ENCODE measurements around the gene SERHL2.
"Not testable (repeated sequence)": the region's sequence is repeated elsewhere in the genome, so short reads cannot be mapped to it uniquely, and the experiment has no call there.

The SERHL2 gene

GRCh38 chr22:42571068-42571467 is 17.3 kb downstream of the SERHL2 start:
- in situ Hi-C loops (cut with HindIII; ENCODE audit: low sequenced_read_pairs): not testable (repeated sequence)

GRCh38 chr22:42574046-42574445 is 20.3 kb downstream of the SERHL2 start:
- in situ Hi-C loops (cut with HindIII; ENCODE audit: low sequenced_read_pairs): not testable (repeated sequence)

GRCh38 chr22:42574468-42574867 is 20.7 kb downstream of the SERHL2 start:
- in situ Hi-C loops (cut with HindIII; ENCODE audit: low sequenced_read_pairs): not testable (repeated sequence)

GRCh38 chr22:42575996-42576574 is 22.3 kb downstream of the SERHL2 start:
- in situ Hi-C loops (cut with HindIII; ENCODE audit: low sequenced_read_pairs): not testable (repeated sequence)

- in situ Hi-C loops (cut with HindIII; ENCODE audit: low sequenced_read_pairs): not testable (repeated sequence)
Measured at GRCh38 chr22:42577141-42577540, 23.4 kb downstream of the SERHL2 start.

- in situ Hi-C loops (cut with HindIII; ENCODE audit: low sequenced_read_pairs): no loop called here
Measured at GRCh38 chr22:42577623-42578240, 24.0 kb downstream of the SERHL2 start.

- in situ Hi-C loops (cut with HindIII; ENCODE audit: low sequenced_read_pairs): not testable (repeated sequence)
Measured at GRCh38 chr22:42580040-42580439, 26.3 kb downstream of the SERHL2 start.

GRCh38 chr22:42581194-42581761 is 27.5 kb downstream of the SERHL2 start:
- in situ Hi-C loops (cut with HindIII; ENCODE audit: low sequenced_read_pairs): not testable (repeated sequence)

- in situ Hi-C loops (cut with HindIII; ENCODE audit: low sequenced_read_pairs): no loop called here
Measured at GRCh38 chr22:42581762-42582716, 28.3 kb downstream of the SERHL2 start.

GRCh38 chr22:42582987-42583386 is 29.2 kb downstream of the SERHL2 start:
- in situ Hi-C loops (cut with HindIII; ENCODE audit: low sequenced_read_pairs): no loop called here

GRCh38 chr22:42584364-42584940 is 30.7 kb downstream of the SERHL2 start:
- in situ Hi-C loops (cut with HindIII; ENCODE audit: low sequenced_read_pairs): no loop called here

- in situ Hi-C loops (cut with HindIII; ENCODE audit: low sequenced_read_pairs): no loop called here
Measured at GRCh38 chr22:42585096-42585495, 31.3 kb downstream of the SERHL2 start.

- in situ Hi-C loops (cut with HindIII; ENCODE audit: low sequenced_read_pairs): no loop called here
Measured at GRCh38 chr22:42586381-42586780, 32.6 kb downstream of the SERHL2 start.

- in situ Hi-C loops (cut with HindIII; ENCODE audit: low sequenced_read_pairs): no loop called here
Measured at GRCh38 chr22:42587588-42588175, 33.9 kb downstream of the SERHL2 start.

GRCh38 chr22:42591987-42592386 is 38.2 kb downstream of the SERHL2 start:
- in situ Hi-C loops (cut with HindIII; ENCODE audit: low sequenced_read_pairs): no loop called here

- in situ Hi-C loops (cut with HindIII; ENCODE audit: low sequenced_read_pairs): no loop called here
Measured at GRCh38 chr22:42595434-42595833, 41.7 kb downstream of the SERHL2 start.

- in situ Hi-C loops (cut with HindIII; ENCODE audit: low sequenced_read_pairs): no loop called here
Measured at GRCh38 chr22:42596336-42596735, 42.6 kb downstream of the SERHL2 start.

GRCh38 chr22:42596863-42597530 is 43.2 kb downstream of the SERHL2 start:
- in situ Hi-C loops (cut with HindIII; ENCODE audit: low sequenced_read_pairs): no loop called here

- in situ Hi-C loops (cut with HindIII; ENCODE audit: low sequenced_read_pairs): no loop called here
Measured at GRCh38 chr22:42601879-42602465, 48.2 kb downstream of the SERHL2 start.

- in situ Hi-C loops (cut with HindIII; ENCODE audit: low sequenced_read_pairs): no loop called here
Measured at GRCh38 chr22:42602470-42602869, 48.7 kb downstream of the SERHL2 start.
